Kidney (tissue), 22 donors: Measurements from ENCODE around the gene PDILT. TPM values are rescaled to one million over a fixed set of nuclear protein-coding genes. Genes with fewer than 3 reads are reported as not detected.
"Not testable (repeated sequence)": the region's sequence is repeated elsewhere in the genome, so short reads cannot be mapped to it uniquely, and the experiment has no call there.

Experiments
- DNase-seq, 5 donors: peaks; one replicate each; pipeline ENCODE4 v3.0.0-alpha.2; 2013 to 2020
- FAIRE-seq: peaks from 2 replicates; lab custom pipeline; 2012; peaks lifted over from hg19 to GRCh38; lab: Jason Lieb, UNC
- H3K27ac ChIP-seq, 2 donors: one replicate each; pipeline ENCODE4 v1.7.0; 2013; ENCODE audit warnings: low read depth in 2 of 2, low read length in 2 of 2, inconsistent platforms in 1 of 2
- H3K27me3 ChIP-seq: one replicate; pipeline ENCODE4 v1.7.1; 2013; ENCODE audit warnings: low read length, inconsistent platforms; ENCODE audit not compliant: control insufficient read depth, insufficient read depth
- H3K36me3 ChIP-seq, 3 donors: one replicate each; pipeline versions ENCODE4 v1.7.0 to v1.7.1; 2013; ENCODE audit warnings: low read length in 3 of 3, control low read depth in 1 of 3, inconsistent platforms in 1 of 3; ENCODE audit not compliant: insufficient read depth in 3 of 3, control insufficient read depth in 2 of 3
- H3K4me1 ChIP-seq, 3 donors: one replicate each; pipeline versions ENCODE4 v1.7.0 to v1.7.1; 2013; ENCODE audit warnings: low read length in 3 of 3, inconsistent platforms in 1 of 3, low read depth in 1 of 3; ENCODE audit not compliant: control insufficient read depth in 2 of 3, insufficient read depth in 2 of 3
- H3K4me3 ChIP-seq, 3 donors: one replicate each; pipeline versions ENCODE4 v1.7.0 to v1.8.1; 2013; ENCODE audit warnings: low read length in 3 of 3, control low read depth in 1 of 3, inconsistent platforms in 1 of 3
- H3K9ac ChIP-seq, 3 donors: one replicate each; pipeline versions ENCODE4 v1.7.0 to v1.7.1; 2013; ENCODE audit warnings: low read length in 3 of 3, control low read depth in 1 of 3, inconsistent platforms in 1 of 3
- H3K9me3 ChIP-seq, 3 donors: one replicate each; pipeline versions ENCODE4 v1.7.0 to v1.7.1; 2013; ENCODE audit warnings: low read length in 3 of 3, control low read depth in 1 of 3, inconsistent platforms in 1 of 3; ENCODE audit not compliant: control insufficient read depth in 2 of 3, insufficient read depth in 1 of 3
- intact Hi-C: fragments of 100-400 bp; cut with DNase I; formaldehyde crosslinking; loops from one replicate; pipeline ENCODE4 v1.11.1; 2022
- long read RNA-seq, 10 donors: library from polyadenylated mRNA in 1 of 10; unstranded in 1 of 10; transcript quantifications; one replicate each; pipeline ENCODE4 v2.0.0 and lab custom pipeline, GENCODE V29; 2021 to 2026
- polyA plus RNA-seq: library from polyadenylated mRNA; stranded (reverse); fragments of 350-450 nt; fragmentation: Illumina TruSeq; extraction: RNeasy Lipid Tissue Mini Kit (QIAGEN cat#74804); gene quantifications from one replicate; pipeline ENCODE4 v1.2.3, GENCODE V29; 2014; ENCODE audit warnings: low read depth, low replicate concordance; ENCODE audit not compliant: insufficient read depth
- total RNA-seq: library from RNA; stranded (reverse); fragmentation: NEBNext Ultra II Directional; extraction: Animal tissue kit (Norgen Biotek cat#: 25700); gene quantifications from one replicate; pipeline ENCODE4 v1.2.1, GENCODE V29; 2021
- TF ChIP-seq, protein P1 (sequence below): IDR thresholded peaks from 3 replicates; pipeline ENCODE4 v1.5.1; 2012; ENCODE audit warnings: mild to moderate bottlenecking, moderate library complexity, borderline replicate concordance; ENCODE audit not compliant: insufficient read depth; ENCODE audit errors: extremely low read depth
- donor health status: control.
- donor health status: control.
- donor health status: control.
- donor health status: control.
- donor health status: control.
- donor health status: DM: yes; HTN: yes; CAD: no.
- donor health status: Normal renal cell carcinoma (clear cell type).

PDILT gene, protein sequence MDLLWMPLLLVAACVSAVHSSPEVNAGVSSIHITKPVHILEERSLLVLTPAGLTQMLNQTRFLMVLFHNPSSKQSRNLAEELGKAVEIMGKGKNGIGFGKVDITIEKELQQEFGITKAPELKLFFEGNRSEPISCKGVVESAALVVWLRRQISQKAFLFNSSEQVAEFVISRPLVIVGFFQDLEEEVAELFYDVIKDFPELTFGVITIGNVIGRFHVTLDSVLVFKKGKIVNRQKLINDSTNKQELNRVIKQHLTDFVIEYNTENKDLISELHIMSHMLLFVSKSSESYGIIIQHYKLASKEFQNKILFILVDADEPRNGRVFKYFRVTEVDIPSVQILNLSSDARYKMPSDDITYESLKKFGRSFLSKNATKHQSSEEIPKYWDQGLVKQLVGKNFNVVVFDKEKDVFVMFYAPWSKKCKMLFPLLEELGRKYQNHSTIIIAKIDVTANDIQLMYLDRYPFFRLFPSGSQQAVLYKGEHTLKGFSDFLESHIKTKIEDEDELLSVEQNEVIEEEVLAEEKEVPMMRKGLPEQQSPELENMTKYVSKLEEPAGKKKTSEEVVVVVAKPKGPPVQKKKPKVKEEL
- not detected for total RNA-seq
- polyA plus RNA-seq: not detected
- long read RNA-seq, donor 1: 0 reads
- long read RNA-seq, donor 2: 0 reads
- long read RNA-seq, donor 3: 0 reads
- long read RNA-seq, donor 4: 0 reads
- long read RNA-seq, donor 5: 0 reads
- long read RNA-seq, donor 6: 0 reads
- long read RNA-seq, donor 7: 0 reads
- long read RNA-seq, donor 8: 0 reads
- long read RNA-seq, donor 9: 0 reads
- long read RNA-seq, donor 10: 0 reads

DNA sequence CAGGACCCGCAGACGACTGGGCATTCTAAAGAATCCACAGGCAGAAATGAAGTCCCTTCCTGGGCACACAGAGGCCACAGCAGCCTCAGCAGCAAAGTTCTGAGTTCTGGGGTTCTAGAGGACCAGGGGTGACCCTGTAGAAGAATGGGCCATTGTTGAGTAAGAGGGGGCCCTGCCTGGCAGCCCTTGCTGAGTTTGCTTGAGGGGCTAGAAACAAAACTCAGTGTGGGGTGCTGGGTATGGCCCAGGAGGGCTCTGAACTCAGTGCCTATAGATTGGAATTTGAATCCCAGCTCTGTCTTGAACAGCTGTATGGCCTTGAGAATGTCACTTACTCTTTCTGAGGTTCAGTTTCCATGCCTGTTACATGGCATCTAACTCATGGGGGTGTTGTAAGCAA lies at the start of gene PDILT:
PDILT (minus strand) TSS at position 101 of the 400 bp plus-strand sequence. CDS start 5,437 bp downstream, outside the sequence.
- H3K4me1 ChIP-seq: no peaks in the 10 kb centered on the region
- TF ChIP-seq, protein P1, sequence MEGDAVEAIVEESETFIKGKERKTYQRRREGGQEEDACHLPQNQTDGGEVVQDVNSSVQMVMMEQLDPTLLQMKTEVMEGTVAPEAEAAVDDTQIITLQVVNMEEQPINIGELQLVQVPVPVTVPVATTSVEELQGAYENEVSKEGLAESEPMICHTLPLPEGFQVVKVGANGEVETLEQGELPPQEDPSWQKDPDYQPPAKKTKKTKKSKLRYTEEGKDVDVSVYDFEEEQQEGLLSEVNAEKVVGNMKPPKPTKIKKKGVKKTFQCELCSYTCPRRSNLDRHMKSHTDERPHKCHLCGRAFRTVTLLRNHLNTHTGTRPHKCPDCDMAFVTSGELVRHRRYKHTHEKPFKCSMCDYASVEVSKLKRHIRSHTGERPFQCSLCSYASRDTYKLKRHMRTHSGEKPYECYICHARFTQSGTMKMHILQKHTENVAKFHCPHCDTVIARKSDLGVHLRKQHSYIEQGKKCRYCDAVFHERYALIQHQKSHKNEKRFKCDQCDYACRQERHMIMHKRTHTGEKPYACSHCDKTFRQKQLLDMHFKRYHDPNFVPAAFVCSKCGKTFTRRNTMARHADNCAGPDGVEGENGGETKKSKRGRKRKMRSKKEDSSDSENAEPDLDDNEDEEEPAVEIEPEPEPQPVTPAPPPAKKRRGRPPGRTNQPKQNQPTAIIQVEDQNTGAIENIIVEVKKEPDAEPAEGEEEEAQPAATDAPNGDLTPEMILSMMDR: no peak
- H3K9me3 ChIP-seq: no peaks in the 10 kb centered on the region
- no peak within 1 kb of the TSS for H3K9ac ChIP-seq
- no peaks in the 10 kb centered on the region for H3K36me3 ChIP-seq
- DNase-seq: no peak
- no peak within 1 kb of the TSS for H3K4me3 ChIP-seq
- no peak within 1 kb of the TSS for H3K27ac ChIP-seq
- no peak for FAIRE-seq
- H3K27me3 ChIP-seq: no peaks in the 10 kb centered on the region
- intact Hi-C loops: no loop called here

DNA sequence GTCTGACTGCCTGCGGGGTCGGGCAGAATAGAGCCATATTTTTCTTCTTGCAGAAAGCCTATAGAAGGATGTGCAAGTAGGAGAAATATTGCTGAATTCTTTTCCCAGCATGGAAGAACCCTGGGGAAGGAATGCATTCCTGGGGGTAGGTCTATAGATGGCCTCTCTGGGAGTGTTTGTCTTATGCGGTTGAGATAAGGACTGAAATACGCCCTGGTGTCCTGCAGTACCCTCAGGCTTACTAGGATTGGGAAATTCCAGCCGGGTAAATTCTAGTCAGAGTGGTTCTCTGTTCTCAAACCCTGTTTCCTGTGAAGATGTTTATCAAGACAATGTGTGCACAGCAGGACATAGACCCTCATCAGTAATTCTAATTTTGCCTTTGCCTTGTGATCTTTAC lies 49.1 kb upstream of the PDILT start:
- H3K9ac ChIP-seq, H3K4me1 ChIP-seq, H3K9me3 ChIP-seq, DNase-seq, intact Hi-C loops, H3K36me3 ChIP-seq, H3K27ac ChIP-seq, FAIRE-seq, H3K27me3 ChIP-seq: not testable (repeated sequence)
- H3K4me3 ChIP-seq: peak overlapping the region in 1 of 3 donors; percentile 39

DNA sequence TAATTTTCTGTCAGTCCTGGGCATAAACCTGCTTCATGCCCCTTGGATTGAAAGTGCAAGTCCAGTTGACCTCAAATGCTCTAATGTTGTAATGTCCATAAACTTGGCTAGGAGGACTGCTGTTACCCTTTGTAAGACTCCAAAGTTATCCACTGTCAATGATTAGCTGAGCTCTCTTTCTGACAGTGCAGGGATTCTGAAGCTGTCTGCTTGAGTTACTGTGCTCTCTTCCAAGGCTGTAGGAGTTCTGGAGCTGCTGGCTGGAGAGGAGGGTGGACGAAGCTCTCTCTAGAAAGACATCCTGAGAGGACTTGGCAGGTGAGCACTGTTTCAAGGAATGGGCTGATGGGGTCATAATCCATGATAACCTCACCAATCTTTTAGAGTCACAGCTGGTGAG lies 46.8 kb upstream of the PDILT start, which contains the start of gene ACSM2A:
ACSM2A (plus strand) TSS at position 158 of the 400 bp plus-strand sequence. CDS start 8,594 bp downstream, outside the sequence.
- H3K27ac ChIP-seq: peak within 1 kb of the TSS; percentile 47 to 71
- DNase-seq (peak in 1 of 5 donors; percentile 12), FAIRE-seq (peak; percentile 3)
- H3K9ac ChIP-seq, H3K4me1 ChIP-seq, H3K9me3 ChIP-seq, H3K27me3 ChIP-seq, intact Hi-C loops, H3K36me3 ChIP-seq: not testable (repeated sequence)
- H3K4me3 ChIP-seq: peak within 1 kb of the TSS in 2 of 3 donors; percentile 59 to 64

DNA sequence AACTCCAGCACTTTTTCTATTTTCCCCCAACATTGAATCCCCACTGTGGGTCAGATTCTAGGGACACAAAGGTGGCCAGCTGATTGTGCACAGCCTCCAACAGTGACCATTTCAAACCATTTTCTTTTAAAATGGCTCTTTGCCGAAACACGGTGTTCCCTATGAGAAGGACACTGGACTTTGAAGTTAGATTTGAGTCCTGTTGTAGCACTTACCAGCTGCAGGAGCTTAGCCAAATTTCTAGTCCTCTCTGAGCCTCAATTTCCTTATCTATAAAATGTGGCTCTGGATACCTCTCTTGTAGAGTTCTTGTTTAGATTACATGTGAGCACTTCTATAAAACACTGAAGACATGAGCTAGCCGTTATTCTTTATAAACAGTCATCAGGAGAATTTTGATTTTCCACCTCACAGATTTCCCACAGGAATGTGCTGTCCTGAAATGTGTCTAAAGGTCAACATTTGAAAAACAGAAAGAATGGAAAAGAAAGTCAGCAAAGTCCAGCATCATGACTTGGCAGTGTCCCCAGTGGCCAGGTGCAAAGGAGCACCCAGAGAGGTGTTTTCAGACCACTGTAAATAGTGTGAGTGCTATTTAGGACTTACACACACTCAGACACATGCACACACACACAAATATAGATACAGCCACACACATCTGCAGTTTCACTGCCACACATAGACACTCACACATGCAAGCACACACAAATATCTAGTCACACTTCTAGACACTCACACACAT lies 42.3 kb upstream of the PDILT start:
- H3K36me3 ChIP-seq, H3K27ac ChIP-seq, H3K9me3 ChIP-seq, FAIRE-seq, intact Hi-C loops, H3K4me1 ChIP-seq, H3K4me3 ChIP-seq, H3K27me3 ChIP-seq, DNase-seq, H3K9ac ChIP-seq: not testable (repeated sequence)

DNA sequence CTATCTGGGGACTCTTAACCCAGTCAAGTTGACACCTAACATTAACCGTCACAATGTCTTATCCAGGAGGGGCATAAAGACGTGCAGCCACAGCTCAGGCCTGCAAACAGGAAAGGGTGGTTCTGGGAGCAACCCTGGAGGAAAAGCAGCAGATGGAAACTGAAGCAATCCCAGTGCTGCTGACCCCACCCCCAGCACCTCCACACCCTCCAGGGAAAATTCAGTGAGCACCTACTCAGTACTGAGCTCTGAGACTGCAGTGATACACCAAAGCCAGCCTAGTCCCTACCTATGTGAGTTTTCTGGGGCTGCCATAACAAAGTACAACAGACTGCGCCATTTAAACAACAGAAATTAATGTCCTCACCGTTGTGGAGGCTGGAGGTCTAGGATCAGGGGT lies 37.3 kb upstream of the PDILT start:
- H3K9ac ChIP-seq, intact Hi-C loops, H3K27ac ChIP-seq, FAIRE-seq, DNase-seq, H3K27me3 ChIP-seq, H3K4me3 ChIP-seq, H3K36me3 ChIP-seq, H3K9me3 ChIP-seq, H3K4me1 ChIP-seq: not testable (repeated sequence)
